Measurements from ENCODE around the gene NPSR1.
"Not testable (repeated sequence)": the region's sequence is repeated elsewhere in the genome, so short reads cannot be mapped to it uniquely, and the experiment has no call there.

The NPSR1 gene, protein sequence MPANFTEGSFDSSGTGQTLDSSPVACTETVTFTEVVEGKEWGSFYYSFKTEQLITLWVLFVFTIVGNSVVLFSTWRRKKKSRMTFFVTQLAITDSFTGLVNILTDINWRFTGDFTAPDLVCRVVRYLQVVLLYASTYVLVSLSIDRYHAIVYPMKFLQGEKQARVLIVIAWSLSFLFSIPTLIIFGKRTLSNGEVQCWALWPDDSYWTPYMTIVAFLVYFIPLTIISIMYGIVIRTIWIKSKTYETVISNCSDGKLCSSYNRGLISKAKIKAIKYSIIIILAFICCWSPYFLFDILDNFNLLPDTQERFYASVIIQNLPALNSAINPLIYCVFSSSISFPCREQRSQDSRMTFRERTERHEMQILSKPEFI

DNA sequence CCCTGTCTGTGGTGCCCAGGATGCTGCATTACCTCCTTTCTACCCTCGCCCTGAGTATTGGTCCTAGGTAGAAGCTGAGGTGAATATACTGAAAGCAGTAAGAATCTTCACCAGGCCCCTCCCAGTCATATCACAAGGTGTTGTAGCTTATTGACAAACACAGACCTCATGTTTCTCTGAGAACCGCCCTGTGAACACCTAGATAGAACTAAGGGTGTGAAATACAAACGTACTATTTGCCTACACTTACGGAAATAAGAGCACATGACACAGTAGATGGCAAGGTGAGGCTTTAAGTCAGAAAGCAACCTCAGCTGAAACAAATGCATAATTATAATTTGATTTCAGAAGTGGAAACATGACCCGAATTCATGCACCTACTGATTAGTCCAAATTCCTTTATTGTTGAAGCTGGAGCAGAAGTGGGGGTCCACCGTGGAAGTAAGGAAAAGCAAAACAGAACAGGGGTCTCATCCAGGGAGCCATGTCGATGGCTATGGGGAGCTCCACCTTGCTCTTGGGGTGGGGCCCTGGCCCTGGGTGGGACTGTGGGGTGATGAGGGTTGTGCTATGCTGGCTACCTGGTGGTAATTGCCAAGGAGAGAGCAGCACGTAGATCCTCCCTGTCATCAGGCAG, at the start of gene NPSR1:
NPSR1 (plus strand) TSS at position 587 of the 637 bp plus-strand sequence. CDS start 195 bp downstream, outside the sequence.
- Histone ChIP-seq H3K9me3 (ENCODE audit: low read length) (no peaks in the 10 kb centered on the region), H3K4me1 (ENCODE audit: insufficient read depth, low read length) (peaks cover 37% of the 10 kb centered on the region), H3K36me3 (ENCODE audit: insufficient read depth, low read length) (no peaks in the 10 kb centered on the region), H3K27me3 (ENCODE audit: insufficient read depth, low read length) (peaks cover 2% of the 10 kb centered on the region), H2AFZ (ENCODE audit: low read depth, low read length) (no peak within 1 kb of the TSS), H3K4me3 (ENCODE audit: low read length) (no peak within 1 kb of the TSS)

DNA sequence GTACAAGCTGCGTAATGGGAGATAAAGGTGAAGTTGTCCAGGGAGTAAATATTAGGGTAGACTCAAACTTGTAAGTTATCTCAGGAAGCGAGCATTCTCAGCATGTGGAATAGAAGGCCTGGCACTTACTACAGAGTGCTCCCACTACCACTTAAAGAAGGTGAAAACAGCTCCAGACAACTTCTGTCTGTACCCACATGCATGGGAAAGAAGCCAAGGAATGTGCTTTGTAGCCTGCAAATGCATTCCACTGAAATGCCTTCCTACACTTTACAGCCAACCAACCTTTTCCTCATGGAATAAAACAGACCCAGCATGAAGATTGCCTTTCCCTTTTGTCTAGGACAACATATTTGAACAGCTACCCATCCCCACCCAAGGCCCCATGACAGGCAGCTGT, 45.4 kb upstream of the NPSR1 start:
- no peaks in the 10 kb centered on the region for H3K9me3 ChIP-seq (ENCODE audit: low read length)
- no peaks in the 10 kb centered on the region for H3K4me1 ChIP-seq (ENCODE audit: insufficient read depth, low read length)
- no peak overlapping the region for H3K4me3 ChIP-seq (ENCODE audit: low read length)
- no peaks in the 10 kb centered on the region for H3K36me3 ChIP-seq (ENCODE audit: insufficient read depth, low read length)
- H3K27me3 ChIP-seq (ENCODE audit: insufficient read depth, low read length): no peaks in the 10 kb centered on the region
- H2AFZ ChIP-seq (ENCODE audit: low read depth, low read length): no peak overlapping the region

DNA sequence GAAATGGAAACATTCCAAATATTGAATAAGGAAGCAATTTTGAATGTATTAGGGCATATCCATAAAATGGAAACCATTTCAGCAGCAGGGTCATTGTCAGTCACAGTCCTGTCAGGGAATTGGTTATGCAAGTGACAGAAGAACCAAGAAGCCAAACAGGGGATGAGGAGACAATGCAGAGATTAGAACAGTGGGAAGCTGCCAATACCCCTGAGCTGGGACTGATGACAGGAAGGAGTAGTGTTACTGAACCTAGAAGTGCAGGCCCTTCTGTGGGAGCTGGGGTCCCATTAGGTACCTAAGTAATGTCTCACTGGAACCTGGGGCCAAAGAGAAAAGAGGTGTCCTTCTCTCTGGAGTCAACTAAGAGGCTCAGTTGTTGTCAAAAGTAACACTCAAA, 37.6 kb upstream of the NPSR1 start:
- Histone ChIP-seq H3K4me3 (ENCODE audit: low read length) (no peak overlapping the region), H3K36me3 (ENCODE audit: insufficient read depth, low read length) (no peaks in the 10 kb centered on the region), H3K27me3 (ENCODE audit: insufficient read depth, low read length) (no peaks in the 10 kb centered on the region), H3K4me1 (ENCODE audit: insufficient read depth, low read length) (peaks cover 25% of the 10 kb centered on the region), H3K9me3 (ENCODE audit: low read length) (no peaks in the 10 kb centered on the region), H2AFZ (ENCODE audit: low read depth, low read length) (no peak overlapping the region)

DNA sequence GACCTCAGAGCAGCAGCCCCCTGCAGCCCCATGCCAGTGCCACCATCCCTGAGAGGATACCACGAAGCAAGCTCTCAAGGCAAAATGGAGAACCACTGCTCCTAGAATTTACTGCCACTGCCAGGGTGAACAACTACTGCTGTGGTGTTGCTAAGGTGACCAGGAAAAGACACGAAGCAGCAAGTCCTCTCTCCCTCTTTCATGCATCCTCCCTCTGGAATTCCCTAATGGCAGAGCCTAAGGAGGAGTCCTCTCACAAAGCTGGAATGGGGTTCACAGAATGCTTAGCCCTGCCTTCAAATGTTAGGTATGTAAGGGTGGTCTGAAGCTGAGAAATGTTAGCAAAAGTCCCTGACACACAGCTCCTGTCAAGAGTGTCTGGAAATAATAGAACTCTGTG, 35.8 kb upstream of the NPSR1 start:
- Histone ChIP-seq H3K9me3 (ENCODE audit: low read length) (no peaks in the 10 kb centered on the region), H3K4me1 (ENCODE audit: insufficient read depth, low read length) (peaks cover 25% of the 10 kb centered on the region), H3K27me3 (ENCODE audit: insufficient read depth, low read length) (no peaks in the 10 kb centered on the region), H3K4me3 (ENCODE audit: low read length) (no peak overlapping the region), H3K36me3 (ENCODE audit: insufficient read depth, low read length) (no peaks in the 10 kb centered on the region), H2AFZ (ENCODE audit: low read depth, low read length) (peak overlapping the region; percentile 14)

DNA sequence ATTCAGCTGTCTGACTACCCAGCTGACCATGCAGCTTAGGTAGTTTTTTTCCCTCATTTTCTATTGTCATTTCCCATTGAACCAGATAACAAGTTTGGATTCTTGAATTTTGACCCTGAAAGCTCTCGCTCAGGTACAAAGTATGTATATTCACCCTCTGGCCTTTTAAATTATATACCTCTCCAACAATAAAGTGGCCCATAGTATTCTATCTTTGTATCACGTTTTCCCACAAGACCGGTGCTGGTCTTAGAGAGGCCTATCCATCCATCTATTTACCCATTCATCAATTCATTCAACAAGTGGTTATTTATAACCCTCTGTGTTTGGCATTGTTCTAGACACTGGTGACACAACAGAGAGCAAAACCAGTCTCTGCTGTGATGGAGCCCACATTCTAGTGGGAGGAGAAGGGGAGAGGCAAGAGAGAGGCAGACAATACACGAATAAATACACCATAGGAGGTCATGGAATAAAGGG, 35.2 kb upstream of the NPSR1 start:
- Histone ChIP-seq H2AFZ (ENCODE audit: low read depth, low read length) (no peak overlapping the region), H3K4me1 (ENCODE audit: insufficient read depth, low read length) (peaks cover 25% of the 10 kb centered on the region), H3K27me3 (ENCODE audit: insufficient read depth, low read length) (no peaks in the 10 kb centered on the region), H3K9me3 (ENCODE audit: low read length) (no peaks in the 10 kb centered on the region), H3K36me3 (ENCODE audit: insufficient read depth, low read length) (no peaks in the 10 kb centered on the region), H3K4me3 (ENCODE audit: low read length) (no peak overlapping the region)

DNA sequence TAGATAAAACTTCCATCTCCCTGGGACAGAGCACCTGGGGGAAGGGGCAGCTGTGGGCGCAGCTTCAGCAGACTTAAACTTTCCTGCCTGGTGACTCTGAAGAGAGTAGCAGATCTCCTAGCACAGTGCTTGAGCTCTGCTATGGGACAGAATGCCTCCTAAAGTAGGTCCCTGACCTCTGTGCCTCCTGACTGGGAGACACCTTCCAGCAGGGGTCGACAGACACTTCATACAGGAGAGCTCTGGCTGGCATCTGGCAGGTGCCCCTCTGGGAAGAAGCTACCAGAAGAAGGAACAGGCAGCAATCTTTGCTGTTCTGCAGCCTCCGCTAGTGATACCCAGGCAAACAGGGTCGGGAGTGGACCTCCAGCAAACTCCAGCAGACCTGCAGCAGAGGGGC, 29.4 kb upstream of the NPSR1 start:
- not testable (repeated sequence) for H3K9me3 ChIP-seq (ENCODE audit: low read length); H2AFZ ChIP-seq (ENCODE audit: low read depth, low read length); H3K27me3 ChIP-seq (ENCODE audit: insufficient read depth, low read length); H3K36me3 ChIP-seq (ENCODE audit: insufficient read depth, low read length); H3K4me3 ChIP-seq (ENCODE audit: low read length); H3K4me1 ChIP-seq (ENCODE audit: insufficient read depth, low read length)

DNA sequence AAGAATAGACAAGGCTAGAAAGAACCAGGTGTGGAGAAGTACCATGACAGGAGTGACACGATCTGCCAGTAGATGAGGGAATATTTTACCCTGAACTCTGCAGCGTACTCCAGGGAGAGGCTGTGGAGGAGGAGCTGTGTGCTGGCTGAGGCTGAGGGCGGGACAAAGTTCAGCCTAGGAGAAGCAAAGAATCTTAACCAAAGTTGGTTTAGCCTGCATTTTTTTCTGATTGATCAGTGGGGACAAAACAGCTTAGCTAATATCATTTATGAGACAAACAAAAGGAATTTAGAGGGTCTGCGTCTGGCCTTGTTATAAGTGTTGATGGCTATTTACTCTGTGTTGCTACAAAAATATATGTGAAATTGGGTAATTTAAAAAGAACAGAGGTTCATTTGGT, 5.2 kb upstream of the NPSR1 start:
- Histone ChIP-seq H2AFZ (ENCODE audit: low read depth, low read length) (no peak overlapping the region), H3K36me3 (ENCODE audit: insufficient read depth, low read length) (no peaks in the 10 kb centered on the region), H3K4me3 (ENCODE audit: low read length) (no peak overlapping the region), H3K27me3 (ENCODE audit: insufficient read depth, low read length) (no peaks in the 10 kb centered on the region), H3K9me3 (ENCODE audit: low read length) (no peaks in the 10 kb centered on the region), H3K4me1 (ENCODE audit: insufficient read depth, low read length) (peaks cover 20% of the 10 kb centered on the region)

DNA sequence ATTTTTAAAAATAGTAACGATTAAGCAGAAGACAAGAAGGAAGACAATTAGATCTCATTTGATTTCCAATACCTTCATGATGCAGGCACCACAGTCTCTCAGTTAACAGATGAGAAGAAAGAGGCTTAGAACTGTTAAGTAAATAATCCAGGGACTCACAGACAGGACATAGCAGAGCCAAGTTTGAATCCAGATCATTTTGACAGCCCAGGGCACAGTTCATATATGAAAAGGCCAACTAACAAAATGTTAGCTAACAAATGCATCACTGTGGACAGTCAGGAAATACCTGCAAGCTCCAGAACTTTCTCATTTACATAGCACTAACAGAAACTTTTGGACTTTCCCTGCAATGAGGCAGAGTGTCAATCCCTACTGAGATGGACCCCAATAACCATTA, 4.2 kb upstream of the NPSR1 start:
- no peak overlapping the region for H3K4me3 ChIP-seq (ENCODE audit: low read length)
- no peak overlapping the region for H2AFZ ChIP-seq (ENCODE audit: low read depth, low read length)
- H3K36me3 ChIP-seq (ENCODE audit: insufficient read depth, low read length): no peaks in the 10 kb centered on the region
- peaks cover 20% of the 10 kb centered on the region for H3K4me1 ChIP-seq (ENCODE audit: insufficient read depth, low read length)
- H3K9me3 ChIP-seq (ENCODE audit: low read length): no peaks in the 10 kb centered on the region
- H3K27me3 ChIP-seq (ENCODE audit: insufficient read depth, low read length): peaks cover 2% of the 10 kb centered on the region

DNA sequence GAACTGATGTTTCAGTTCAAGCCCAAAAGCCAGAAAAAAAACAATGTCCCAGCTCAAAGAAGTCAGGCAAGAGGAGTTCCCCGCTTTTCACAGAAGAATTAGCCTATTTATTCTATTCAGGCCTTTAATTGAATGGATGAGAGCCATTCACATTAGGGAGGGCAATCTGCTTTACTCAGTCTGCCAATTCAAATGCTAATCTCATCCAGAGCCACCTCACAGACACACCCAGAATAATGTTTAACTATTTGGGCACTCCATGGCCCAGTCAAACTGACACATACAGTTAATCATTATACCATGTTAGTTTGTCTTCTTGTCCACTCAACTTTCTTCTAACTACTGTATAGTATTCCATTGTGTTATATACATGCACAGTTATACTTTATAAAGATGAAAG, 2.6 kb upstream of the NPSR1 start:
- peaks cover 27% of the 10 kb centered on the region for H3K4me1 ChIP-seq (ENCODE audit: insufficient read depth, low read length)
- H3K27me3 ChIP-seq (ENCODE audit: insufficient read depth, low read length): peaks cover 2% of the 10 kb centered on the region
- no peak overlapping the region for H3K4me3 ChIP-seq (ENCODE audit: low read length)
- no peak overlapping the region for H2AFZ ChIP-seq (ENCODE audit: low read depth, low read length)
- no peaks in the 10 kb centered on the region for H3K9me3 ChIP-seq (ENCODE audit: low read length)
- no peaks in the 10 kb centered on the region for H3K36me3 ChIP-seq (ENCODE audit: insufficient read depth, low read length)

DNA sequence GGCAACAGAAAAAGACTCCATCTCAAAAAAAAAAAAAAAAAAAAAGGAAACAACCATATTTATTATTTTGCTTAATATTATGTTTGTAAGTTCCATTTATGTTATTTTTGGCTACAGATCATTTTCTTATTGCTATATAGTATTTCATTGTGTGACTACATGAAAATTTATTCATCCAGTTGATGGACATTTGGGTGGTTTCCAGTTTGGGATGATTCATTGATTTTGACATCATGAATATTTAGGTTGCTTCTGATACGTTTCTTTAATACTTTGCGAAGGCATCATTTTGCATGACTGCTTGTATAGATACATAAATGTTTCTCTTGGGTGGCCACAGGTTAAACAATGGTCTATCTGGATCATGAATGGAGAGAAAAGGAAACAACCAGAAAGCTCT, 2.0 kb upstream of the NPSR1 start:
- peaks cover 27% of the 10 kb centered on the region for H3K4me1 ChIP-seq (ENCODE audit: insufficient read depth, low read length)

DNA sequence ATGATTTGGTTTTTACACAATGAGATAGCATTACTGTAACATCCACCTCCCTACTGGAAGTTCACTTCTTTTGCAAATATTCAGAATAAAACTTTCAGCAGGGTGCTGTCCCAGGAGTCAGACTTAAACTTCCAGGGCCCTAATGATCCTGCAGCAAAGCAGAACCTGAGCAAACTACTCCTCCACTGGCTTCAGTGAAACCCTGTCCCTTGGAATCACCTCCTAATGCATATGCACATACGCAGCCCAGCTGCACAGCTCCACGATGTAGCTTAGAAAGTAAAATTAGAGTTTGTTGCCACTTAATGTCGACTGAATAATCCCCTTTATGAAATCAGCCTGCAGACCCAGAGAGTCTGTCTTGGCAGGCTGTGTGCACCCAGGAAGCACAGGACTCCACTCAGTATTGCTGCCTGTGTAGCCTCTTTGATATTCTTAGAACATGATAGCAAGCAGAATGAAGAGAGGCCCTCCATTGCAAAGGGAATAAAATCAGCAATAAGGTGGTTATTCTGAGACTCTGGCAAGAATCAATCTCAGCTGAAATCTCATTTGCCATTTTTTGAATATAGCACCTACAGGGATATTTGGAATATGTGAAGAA, 1.6 kb downstream of the NPSR1 start:
- H3K27me3 ChIP-seq (ENCODE audit: insufficient read depth, low read length): peaks cover 4% of the 10 kb centered on the region
- no peaks in the 10 kb centered on the region for H3K9me3 ChIP-seq (ENCODE audit: low read length)
- H3K36me3 ChIP-seq (ENCODE audit: insufficient read depth, low read length): no peaks in the 10 kb centered on the region
- H2AFZ ChIP-seq (ENCODE audit: low read depth, low read length): peak overlapping the region; percentile 23
- peaks cover 30% of the 10 kb centered on the region for H3K4me1 ChIP-seq (ENCODE audit: insufficient read depth, low read length)
- H3K4me3 ChIP-seq (ENCODE audit: low read length): no peak overlapping the region

More for the DNA sequence above, 2.0 kb upstream of the NPSR1 start:
- H2AFZ ChIP-seq (ENCODE audit: low read depth, low read length): no peak overlapping the region
- no peak overlapping the region for H3K4me3 ChIP-seq (ENCODE audit: low read length)
- H3K36me3 ChIP-seq (ENCODE audit: insufficient read depth, low read length): no peaks in the 10 kb centered on the region
- peaks cover 2% of the 10 kb centered on the region for H3K27me3 ChIP-seq (ENCODE audit: insufficient read depth, low read length)
- no peaks in the 10 kb centered on the region for H3K9me3 ChIP-seq (ENCODE audit: low read length)

DNA sequence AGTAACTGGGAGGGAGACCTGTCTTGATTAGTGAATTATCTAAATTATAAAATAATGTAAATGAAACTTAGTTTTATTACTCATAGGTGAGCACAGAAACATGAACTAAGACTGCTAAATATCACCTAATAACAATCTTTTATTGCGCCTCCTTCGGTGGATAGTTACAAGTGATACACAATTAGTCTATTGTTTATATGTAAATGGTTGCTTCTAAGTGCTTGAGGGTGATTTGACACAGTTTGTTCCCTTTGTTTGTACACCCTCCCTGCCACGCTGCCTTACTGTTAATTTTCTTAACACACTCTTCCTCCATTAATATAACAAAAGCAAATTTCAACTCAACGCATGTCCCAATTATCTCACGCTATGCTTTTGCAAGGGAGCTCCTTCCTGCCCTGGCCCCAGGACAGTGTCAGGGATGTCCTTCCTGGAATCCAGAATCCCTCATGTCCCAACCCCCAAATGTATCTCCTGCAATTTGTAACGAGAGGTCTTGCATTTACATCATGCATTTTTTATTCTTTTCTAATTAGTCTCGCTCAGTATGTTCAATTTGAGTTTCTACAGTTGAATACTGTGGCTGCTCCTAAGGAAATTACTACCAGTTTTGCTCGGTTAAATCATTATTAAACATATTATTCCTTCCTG, 4.2 kb downstream of the NPSR1 start:
- no peaks in the 10 kb centered on the region for H3K36me3 ChIP-seq (ENCODE audit: insufficient read depth, low read length)
- H2AFZ ChIP-seq (ENCODE audit: low read depth, low read length): no peak overlapping the region
- H3K9me3 ChIP-seq (ENCODE audit: low read length): no peaks in the 10 kb centered on the region
- H3K4me1 ChIP-seq (ENCODE audit: insufficient read depth, low read length): peaks cover 24% of the 10 kb centered on the region
- peaks cover 4% of the 10 kb centered on the region for H3K27me3 ChIP-seq (ENCODE audit: insufficient read depth, low read length)
- H3K4me3 ChIP-seq (ENCODE audit: low read length): no peak overlapping the region

DNA sequence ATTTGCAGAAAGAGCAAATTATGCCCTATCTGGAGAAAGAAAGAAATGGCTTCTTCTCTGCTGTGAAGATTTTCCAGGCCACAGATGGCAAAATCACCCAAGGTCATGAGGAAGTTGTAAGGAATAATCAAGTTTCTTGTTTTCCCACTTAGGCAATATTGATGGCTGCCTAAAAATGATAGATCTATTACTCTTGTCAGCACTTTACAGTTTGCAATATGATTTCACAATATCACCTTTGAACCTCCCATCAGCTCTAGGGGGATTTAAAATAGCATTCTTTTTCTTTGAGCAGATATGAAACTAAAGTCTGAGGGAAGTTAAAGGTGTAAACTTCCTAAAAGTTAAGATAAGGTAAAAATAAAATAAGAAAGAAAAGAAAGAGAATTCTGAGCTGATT, 6.7 kb downstream of the NPSR1 start:
- Histone ChIP-seq H2AFZ (ENCODE audit: low read depth, low read length) (no peak overlapping the region), H3K36me3 (ENCODE audit: insufficient read depth, low read length) (no peaks in the 10 kb centered on the region), H3K9me3 (ENCODE audit: low read length) (no peaks in the 10 kb centered on the region), H3K27me3 (ENCODE audit: insufficient read depth, low read length) (peaks cover 2% of the 10 kb centered on the region), H3K4me1 (ENCODE audit: insufficient read depth, low read length) (peaks cover 20% of the 10 kb centered on the region), H3K4me3 (ENCODE audit: low read length) (no peak overlapping the region)
